Caco-2 (cell line): ENCODE data around the gene ATG2A. TPM values are rescaled to one million over a fixed set of nuclear protein-coding genes. Genes with fewer than 3 reads are reported as not detected.

Experiments used
- BruUV-seq: library from RNA; stranded (reverse); fragments of 400-500 nt; replicated peaks from 2 replicates; lab custom pipeline; 2021; lab: Mats Ljungman, UMichigan
- CTCF ChIA-PET: fragments of 300-600 bp; sonication (Branson Sonifier 250); formaldehyde crosslinking; loops from one replicate; lab custom pipeline; 2022; ENCODE audit warnings: antibody characterized with exemption; lab: Charles Lee
- POLR2A ChIA-PET: fragments of 300-600 bp; sonication (Branson Sonifier 250); formaldehyde crosslinking; loops from one replicate; lab custom pipeline; 2022; ENCODE audit warnings: antibody characterized with exemption; lab: Charles Lee
- DNase-seq, 2 experiments: peaks; one replicate each; pipeline versions ENCODE4 v3.0.0 to v3.0.0-alpha.2; 2020 to 2022
- H3K27me3 ChIP-seq: replicated peaks from 2 replicates; pipeline ENCODE4 v1.6.0; 2011; ENCODE audit warnings: low read length; ENCODE audit not compliant: control insufficient read depth, insufficient read depth
- H3K36me3 ChIP-seq: 2 replicates; pipeline ENCODE4 v1.5.1; 2011; ENCODE audit warnings: low read length; ENCODE audit not compliant: control insufficient read depth, insufficient read depth
- H3K4me1 ChIP-seq: fragments of 250-450 bp; sonication (Bioruptor Pico); 2 replicates; pipeline ENCODE4 v1.5.1; 2020; ENCODE audit warnings: mild to moderate bottlenecking
- H3K4me3 ChIP-seq: 2 replicates; pipeline ENCODE4 v1.5.1; 2011; ENCODE audit warnings: low read depth, mild to moderate bottlenecking, control low read depth, low read length
- H3K9me3 ChIP-seq: fragments of 250-450 bp; sonication (Bioruptor Pico); 2 replicates; pipeline ENCODE4 v1.5.1; 2020; ENCODE audit warnings: mild to moderate bottlenecking, moderate library complexity
- H3K27ac Mint-ChIP-seq: one replicate; pipeline ENCODE4 v1.8.0; 2022; ENCODE audit warnings: mixed read lengths; ENCODE audit not compliant: unreplicated experiment
- H3K27me3 Mint-ChIP-seq: one replicate; pipeline ENCODE4 v1.8.0; 2022; ENCODE audit warnings: mixed read lengths; ENCODE audit not compliant: insufficient read depth, unreplicated experiment
- H3K36me3 Mint-ChIP-seq: one replicate; pipeline ENCODE4 v1.8.0; 2022; ENCODE audit warnings: mild to moderate bottlenecking, mixed read lengths; ENCODE audit not compliant: insufficient read depth, unreplicated experiment
- H3K4me1 Mint-ChIP-seq: one replicate; pipeline ENCODE4 v1.8.0; 2022; ENCODE audit warnings: low read depth, mixed read lengths; ENCODE audit not compliant: unreplicated experiment
- H3K4me3 Mint-ChIP-seq: one replicate; pipeline ENCODE4 v1.8.0; 2022; ENCODE audit warnings: mild to moderate bottlenecking, moderate library complexity, mixed read lengths; ENCODE audit not compliant: unreplicated experiment
- H3K9me3 Mint-ChIP-seq: one replicate; pipeline ENCODE4 v1.8.0; 2022; ENCODE audit warnings: mixed read lengths; ENCODE audit not compliant: unreplicated experiment
- intact Hi-C: fragments of 100-400 bp; cut with micrococcal nuclease; formaldehyde crosslinking; loops from one replicate; pipeline ENCODE4 v1.10.0; 2022; ENCODE audit not compliant: unreplicated experiment
- total RNA-seq: library from RNA; stranded (reverse); gene quantifications from 2 replicates; pipeline ENCODE4 v1.2.3, GENCODE V29; 2022
- TF ChIP-seq, protein P1 (sequence below), 2 experiments: fragments of 200-600 bp in 1 of 2; IDR thresholded peaks; 1 replicate in 1 of 2; 2 replicates in 1 of 2; pipeline versions ENCODE4 v1.5.1 to v1.8.0; 2011 to 2022; ENCODE audit warnings: antibody characterized with exemption in 1 of 2, control low read depth in 1 of 2, inconsistent platforms in 1 of 2, low read depth in 1 of 2, low read length in 1 of 2, mild to moderate bottlenecking in 1 of 2, moderate library complexity in 1 of 2; ENCODE audit not compliant: insufficient read depth in 1 of 2, severe bottlenecking in 1 of 2, unreplicated experiment in 1 of 2

ATG2A gene
- total RNA-seq, 1 experiment from 2014 or later = 27.9 TPM

DNA sequence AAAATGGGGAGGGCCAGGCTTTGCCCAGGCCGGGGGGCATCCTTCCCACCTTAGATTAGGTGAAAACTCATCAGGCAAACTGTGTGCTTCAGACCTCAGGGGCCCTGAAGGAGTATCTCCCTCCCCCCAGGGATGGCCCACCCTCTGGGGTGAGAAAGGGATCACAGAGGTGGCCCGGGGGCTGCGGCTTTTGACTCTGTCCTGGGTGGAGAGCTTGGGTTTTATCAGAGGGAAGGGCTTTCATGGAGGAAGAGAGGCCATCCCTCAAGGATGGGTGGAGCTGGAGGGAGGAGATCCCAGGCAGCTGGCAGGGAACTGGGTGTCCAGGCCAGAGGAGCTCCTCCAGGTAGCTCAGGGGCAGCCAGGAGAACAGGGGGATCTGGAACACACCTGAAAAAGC is 4.4 kb upstream of the ATG2A start:
- Histone ChIP-seq H3K4me3 (no peak overlapping the region), H3K27me3 (no peaks in the 10 kb centered on the region), H3K4me1 (peaks cover 10% of the 10 kb centered on the region), H3K36me3 (no peaks in the 10 kb centered on the region), H3K9me3 (no peaks in the 10 kb centered on the region)
- Mint-ChIP-seq H3K27me3 (no peaks in the 10 kb centered on the region), H3K36me3 (peaks cover 14% of the 10 kb centered on the region), H3K4me3 (no peak overlapping the region), H3K9me3 (no peaks in the 10 kb centered on the region), H3K4me1 (peaks cover 6% of the 10 kb centered on the region), H3K27ac (no peak overlapping the region)
- no peak for DNase-seq
- BruUV-seq = no TSS peak
- intact Hi-C loops = no loop called here
- TF ChIP-seq, protein P1, sequence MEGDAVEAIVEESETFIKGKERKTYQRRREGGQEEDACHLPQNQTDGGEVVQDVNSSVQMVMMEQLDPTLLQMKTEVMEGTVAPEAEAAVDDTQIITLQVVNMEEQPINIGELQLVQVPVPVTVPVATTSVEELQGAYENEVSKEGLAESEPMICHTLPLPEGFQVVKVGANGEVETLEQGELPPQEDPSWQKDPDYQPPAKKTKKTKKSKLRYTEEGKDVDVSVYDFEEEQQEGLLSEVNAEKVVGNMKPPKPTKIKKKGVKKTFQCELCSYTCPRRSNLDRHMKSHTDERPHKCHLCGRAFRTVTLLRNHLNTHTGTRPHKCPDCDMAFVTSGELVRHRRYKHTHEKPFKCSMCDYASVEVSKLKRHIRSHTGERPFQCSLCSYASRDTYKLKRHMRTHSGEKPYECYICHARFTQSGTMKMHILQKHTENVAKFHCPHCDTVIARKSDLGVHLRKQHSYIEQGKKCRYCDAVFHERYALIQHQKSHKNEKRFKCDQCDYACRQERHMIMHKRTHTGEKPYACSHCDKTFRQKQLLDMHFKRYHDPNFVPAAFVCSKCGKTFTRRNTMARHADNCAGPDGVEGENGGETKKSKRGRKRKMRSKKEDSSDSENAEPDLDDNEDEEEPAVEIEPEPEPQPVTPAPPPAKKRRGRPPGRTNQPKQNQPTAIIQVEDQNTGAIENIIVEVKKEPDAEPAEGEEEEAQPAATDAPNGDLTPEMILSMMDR (IDR thresholded peaks at IDR 0.05; ENCODE audit: insufficient read depth in 1 of 2, low read depth in 1 of 2, low read length in 1 of 2, severe bottlenecking in 1 of 2, unreplicated experiment in 1 of 2) = no peak
- ChIA-PET POLR2A (no interaction called here), CTCF (interaction anchor here (1.6 kb wide), 1 partner anchor 214 kb away, joined by 5 read pairs; no protein-coding TSS in a partner anchor)

DNA sequence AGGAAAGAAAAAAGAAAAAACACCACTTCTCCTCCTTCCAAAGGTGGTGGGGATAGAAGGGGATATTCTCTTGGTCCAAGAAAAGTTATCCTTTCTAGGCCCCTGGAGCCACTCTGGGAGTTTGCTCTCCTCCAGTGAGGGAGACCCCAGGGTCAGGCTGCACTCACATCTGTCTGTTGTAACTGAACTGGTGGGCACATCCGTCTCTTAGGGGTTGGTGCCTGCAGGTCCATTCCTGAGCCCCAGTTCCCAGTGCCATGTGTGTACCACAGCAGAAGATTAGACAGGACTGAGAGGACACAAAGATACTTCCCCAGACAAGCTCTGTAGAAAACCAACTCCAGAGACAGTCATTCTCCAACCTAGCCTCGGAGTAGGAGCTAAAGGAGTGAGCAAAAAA is 3.1 kb upstream of the ATG2A start:
- Histone ChIP-seq H3K36me3 (no peaks in the 10 kb centered on the region), H3K4me3 (no peak overlapping the region), H3K9me3 (no peaks in the 10 kb centered on the region), H3K27me3 (no peaks in the 10 kb centered on the region), H3K4me1 (peaks cover 10% of the 10 kb centered on the region)
- ChIA-PET CTCF (no interaction called here), POLR2A (no interaction called here)
- intact Hi-C loops = no loop called here
- no peak overlapping the region for H3K4me3 Mint-ChIP-seq
- H3K27me3 Mint-ChIP-seq = no peaks in the 10 kb centered on the region
- no peak for DNase-seq
- BruUV-seq = no TSS peak
- peaks cover 6% of the 10 kb centered on the region for H3K4me1 Mint-ChIP-seq
- TF ChIP-seq, protein P1 (IDR thresholded peaks at IDR 0.05; ENCODE audit: insufficient read depth in 1 of 2, low read depth in 1 of 2, low read length in 1 of 2, severe bottlenecking in 1 of 2, unreplicated experiment in 1 of 2) = no peak
- H3K9me3 Mint-ChIP-seq = no peaks in the 10 kb centered on the region
- peaks cover 14% of the 10 kb centered on the region for H3K36me3 Mint-ChIP-seq
- H3K27ac Mint-ChIP-seq = no peak overlapping the region

DNA sequence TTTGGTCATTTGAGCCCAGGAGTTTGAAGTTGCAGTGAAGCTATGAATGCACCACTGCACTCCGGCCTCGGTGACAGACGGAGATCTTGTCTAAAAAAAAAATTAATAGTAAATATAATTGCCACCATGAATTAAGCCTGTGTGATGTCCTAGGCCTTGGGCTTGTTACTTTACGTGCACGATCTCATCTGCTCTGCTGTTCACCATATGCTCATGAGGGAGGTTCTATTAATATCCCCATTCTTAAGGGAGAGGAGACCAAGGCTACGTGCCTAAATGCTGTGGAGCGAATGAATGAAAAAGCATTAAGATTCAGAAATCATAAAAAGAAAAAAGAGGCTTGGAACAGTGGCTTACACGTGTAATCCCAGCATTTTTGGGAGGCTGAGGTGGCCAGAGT is 2.6 kb upstream of the ATG2A start:
- Mint-ChIP-seq H3K27ac (no peak overlapping the region), H3K4me3 (no peak overlapping the region), H3K36me3 (peaks cover 14% of the 10 kb centered on the region), H3K27me3 (no peaks in the 10 kb centered on the region), H3K4me1 (peaks cover 6% of the 10 kb centered on the region), H3K9me3 (no peaks in the 10 kb centered on the region)
- no TSS peak for BruUV-seq
- no peak for DNase-seq
- intact Hi-C loops = no loop called here
- CTCF ChIA-PET = interaction anchor here (0.6 to 1.3 kb wide), 2 partner anchors 50 to 77 kb away, joined by 4 read pairs; partner anchors contain the start of gene BATF2
- Histone ChIP-seq H3K27me3 (no peaks in the 10 kb centered on the region), H3K4me3 (no peak overlapping the region), H3K9me3 (no peaks in the 10 kb centered on the region), H3K36me3 (no peaks in the 10 kb centered on the region), H3K4me1 (peaks cover 10% of the 10 kb centered on the region)
- POLR2A ChIA-PET = interaction anchor here (0.7 kb wide), 1 partner anchor 109 kb away, joined by 3 read pairs; no protein-coding TSS in a partner anchor
- TF ChIP-seq, protein P1 (IDR thresholded peaks at IDR 0.05; ENCODE audit: insufficient read depth in 1 of 2, low read depth in 1 of 2, low read length in 1 of 2, severe bottlenecking in 1 of 2, unreplicated experiment in 1 of 2) = no peak
